ENCODE results near the gene CNTNAP5. TPM values are rescaled to one million over a fixed set of nuclear protein-coding genes. Genes with fewer than 3 reads are reported as not detected.

The CNTNAP5 gene
- under 1 TPM; 0.06 to 0.75 (median 0.12) TPM for polyA plus RNA-seq (ENCODE audit: insufficient read length in 4 of 4)

DNA sequence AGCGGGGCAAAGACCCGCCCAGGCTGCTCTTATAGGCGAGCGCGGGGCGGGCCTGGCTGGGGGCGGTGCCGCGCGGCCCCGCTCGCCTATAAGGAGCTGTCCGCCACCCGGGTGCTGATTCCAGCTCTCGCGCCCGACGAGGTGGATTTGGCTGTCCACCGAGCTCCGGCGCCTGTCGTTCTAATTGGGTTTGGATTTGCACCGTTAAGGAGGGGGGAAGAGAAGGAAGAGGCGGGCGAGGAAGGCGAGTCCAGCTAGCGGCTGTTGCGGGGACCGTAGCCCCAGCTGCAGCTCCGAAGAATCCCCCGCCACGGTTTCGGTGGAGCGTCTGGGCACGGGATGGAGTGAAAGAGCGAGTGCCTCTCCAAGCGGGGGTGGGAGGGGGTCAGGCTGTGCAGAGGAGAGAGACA, at the start of gene CNTNAP5:
TSS of gene CNTNAP5 (plus strand) at position 117 of the 410 bp plus-strand sequence. CDS start 364 bp downstream, outside the sequence.
- peak; percentile 36 to 66 (median 57) for DNase-seq (ENCODE audit: low read depth in 4 of 4, low spot score in 3 of 4)

- DNase-seq (ENCODE audit: low read depth in 4 of 4, low spot score in 3 of 4), result no peak
Observed at GRCh38 chr2:123976054-123976648, 48.9 kb upstream of the CNTNAP5 start.

DNA sequence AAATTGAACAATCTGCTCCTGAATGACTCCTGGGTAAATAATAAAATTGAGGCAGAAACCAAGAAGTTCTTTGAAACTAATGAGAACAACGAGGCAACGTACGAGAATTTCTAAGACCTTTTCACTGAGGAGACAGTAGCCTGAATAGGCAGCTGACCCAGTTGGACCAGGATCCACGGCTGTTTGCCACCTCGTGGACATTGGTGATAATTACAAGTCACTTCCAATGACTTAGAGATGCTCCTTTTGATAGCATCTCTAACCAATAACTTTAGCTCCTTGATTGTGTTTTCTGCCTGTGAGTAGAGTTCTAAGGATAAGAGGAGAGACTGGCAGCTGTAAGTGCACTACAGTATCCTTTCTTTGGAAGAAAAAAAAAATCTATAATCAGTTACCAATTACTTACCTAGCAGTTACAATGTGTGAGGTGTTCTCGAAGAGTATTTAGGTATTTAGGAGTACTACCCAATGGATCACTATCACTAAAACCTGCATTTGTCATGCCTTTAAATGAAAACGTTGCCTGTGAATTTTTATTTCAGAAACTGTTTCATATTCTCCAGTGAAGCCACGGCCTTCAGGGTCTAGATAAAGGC, 31.3 kb upstream of the CNTNAP5 start:
- DNase-seq (ENCODE audit: low read depth in 4 of 4, low spot score in 3 of 4), result peak in 1 of 4 donors; percentile 12

DNA sequence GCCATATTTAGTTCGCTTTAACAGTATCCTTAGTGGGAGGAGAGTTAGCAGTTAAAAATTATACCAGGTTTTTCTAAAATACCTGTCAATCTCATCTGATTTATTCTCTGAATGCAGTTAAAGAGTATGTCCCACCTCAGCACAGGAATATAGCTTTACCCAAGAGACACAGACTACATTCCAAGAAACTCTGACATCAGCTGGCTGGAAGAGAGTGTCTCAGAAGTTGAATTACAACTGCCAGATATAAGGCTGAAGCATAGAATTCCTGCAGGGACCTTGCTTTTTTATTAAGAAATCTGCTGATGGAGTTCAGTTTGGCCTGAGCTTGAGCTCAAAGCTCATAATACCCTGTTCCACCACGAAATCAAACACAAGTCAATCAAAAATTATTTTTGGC, 25.4 kb upstream of the CNTNAP5 start:
- no peak for DNase-seq (ENCODE audit: low read depth in 4 of 4, low spot score in 3 of 4)

- DNase-seq (ENCODE audit: low read depth in 4 of 4, low spot score in 3 of 4), result no peak
Observed at GRCh38 chr2:124001696-124002430, 23.2 kb upstream of the CNTNAP5 start.

DNA sequence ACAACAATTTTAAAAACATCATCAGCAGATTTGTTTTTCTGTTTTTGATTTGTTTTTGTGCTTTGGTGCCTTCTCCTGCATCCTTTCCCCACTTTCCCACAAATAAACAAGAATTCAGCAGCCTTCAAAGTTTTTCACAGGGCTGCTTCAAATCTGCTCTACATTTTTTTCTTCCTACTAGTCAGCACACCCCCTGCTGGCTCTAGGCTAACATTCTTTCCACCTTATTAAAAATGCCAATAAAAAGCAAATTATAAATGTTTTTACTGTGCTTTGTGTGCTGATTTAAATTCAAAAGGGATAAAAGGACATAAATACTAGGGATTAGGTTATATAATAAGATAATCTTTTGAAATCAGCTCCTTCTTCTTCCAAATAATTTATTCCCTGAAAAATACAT, 6.2 kb upstream of the CNTNAP5 start:
- DNase-seq (ENCODE audit: low read depth in 4 of 4, low spot score in 3 of 4), result no peak

DNA sequence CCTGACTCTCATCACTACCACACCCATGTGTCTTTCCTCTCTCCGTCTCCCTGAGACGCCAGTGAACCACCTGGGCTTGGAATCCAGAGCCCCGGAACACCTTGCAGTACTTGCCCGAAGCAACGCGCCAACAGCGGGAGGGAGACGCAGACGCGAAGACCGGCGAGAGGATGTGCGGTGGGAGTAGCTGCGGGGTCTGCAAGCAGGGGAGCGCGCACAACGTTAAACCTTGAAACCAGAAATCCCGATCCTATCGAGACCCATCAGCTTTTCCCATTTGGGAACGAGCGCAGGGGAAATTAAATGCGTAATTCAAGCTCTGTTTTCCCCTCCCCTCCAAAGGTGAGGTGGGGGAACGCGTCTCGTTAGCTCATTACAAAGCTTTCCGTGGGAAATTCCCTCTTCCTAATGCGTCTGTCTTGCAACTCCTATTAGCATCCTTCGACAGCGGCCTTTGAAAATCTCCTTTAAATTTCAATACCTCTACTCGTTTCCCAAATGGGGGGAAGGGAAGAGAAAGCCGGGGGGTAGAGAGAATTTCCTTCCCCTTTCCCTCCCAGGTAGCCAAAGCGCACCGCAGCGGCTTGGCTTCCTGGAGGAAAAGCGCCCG, 421 bp upstream of the CNTNAP5 start:
- no peak for DNase-seq (ENCODE audit: low read depth in 4 of 4, low spot score in 3 of 4)

GRCh38 chr2:124025891-124026434, 876 bp downstream of the CNTNAP5 start:
- DNase-seq (ENCODE audit: low read depth in 4 of 4, low spot score in 3 of 4), result no peak

- DNase-seq (ENCODE audit: low read depth in 4 of 4, low spot score in 3 of 4), result no peak
Observed at GRCh38 chr2:124026503-124026902, 1.4 kb downstream of the CNTNAP5 start.

DNA sequence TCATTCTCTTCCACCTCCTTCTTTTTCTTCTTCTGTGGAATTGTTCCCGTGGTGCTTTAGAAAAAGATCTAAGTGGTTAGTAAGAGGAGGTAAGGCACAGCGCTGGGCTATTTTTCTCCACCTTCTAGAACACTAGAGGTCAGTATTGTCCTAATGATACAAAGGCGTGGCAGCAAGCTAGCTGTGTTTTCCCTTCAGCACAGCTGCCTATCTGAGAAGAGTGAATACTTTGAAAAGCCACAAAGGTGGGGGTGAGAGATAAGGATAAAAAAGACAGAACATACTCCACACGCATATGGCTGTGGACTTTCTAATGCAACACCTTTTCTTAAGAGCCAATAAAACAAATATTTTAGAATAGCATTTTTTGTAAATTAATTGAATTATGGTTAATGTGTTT, 2.1 kb downstream of the CNTNAP5 start:
- DNase-seq (ENCODE audit: low read depth in 4 of 4, low spot score in 3 of 4), result peak in 2 of 4 donors; percentile 20 to 25

DNA sequence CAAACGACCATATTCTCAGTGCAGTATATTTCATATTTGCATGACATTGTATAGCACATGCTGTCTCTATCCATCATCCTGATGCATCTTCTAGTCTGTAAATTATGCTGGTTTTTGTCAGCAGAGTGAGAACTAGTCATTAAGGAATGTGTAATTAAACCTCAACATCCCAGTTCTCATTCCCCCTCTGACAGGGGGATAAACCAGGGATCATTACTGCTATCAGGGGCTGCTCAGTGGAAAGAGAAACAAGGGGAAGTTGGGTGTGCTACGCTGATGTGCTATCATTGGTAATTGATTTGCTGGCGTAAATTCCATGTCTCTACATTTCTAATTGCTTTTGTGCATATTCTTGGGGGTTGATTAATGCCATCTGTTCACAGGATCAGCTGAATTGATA, 7.7 kb downstream of the CNTNAP5 start:
- no peak for DNase-seq (ENCODE audit: low read depth in 4 of 4, low spot score in 3 of 4)

DNA sequence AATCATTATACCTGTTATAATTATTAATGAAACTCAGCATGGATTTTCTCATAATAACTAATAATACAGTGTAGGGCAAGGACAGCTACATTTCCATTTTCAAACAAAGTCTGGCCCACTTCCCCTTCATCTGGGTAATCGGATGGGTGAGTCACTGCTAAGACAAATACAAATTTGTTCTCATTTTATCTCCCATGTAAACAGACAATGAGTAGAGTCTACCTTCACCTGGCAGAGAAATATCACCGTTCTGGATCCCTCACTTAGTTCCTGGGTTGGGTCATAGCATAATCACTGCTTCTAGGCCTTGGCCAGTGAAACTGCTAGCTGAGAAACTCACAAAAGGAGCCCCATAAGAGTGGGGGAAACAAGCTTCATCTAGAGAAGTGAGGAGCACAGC, 9.2 kb downstream of the CNTNAP5 start:
- no peak for DNase-seq (ENCODE audit: low read depth in 4 of 4, low spot score in 3 of 4)

GRCh38 chr2:124035001-124035400, 9.9 kb downstream of the CNTNAP5 start:
- no peak for DNase-seq (ENCODE audit: low read depth in 4 of 4, low spot score in 3 of 4)

- no peak for DNase-seq (ENCODE audit: low read depth in 4 of 4, low spot score in 3 of 4)
Observed at GRCh38 chr2:124039032-124039431, 13.9 kb downstream of the CNTNAP5 start.

DNA sequence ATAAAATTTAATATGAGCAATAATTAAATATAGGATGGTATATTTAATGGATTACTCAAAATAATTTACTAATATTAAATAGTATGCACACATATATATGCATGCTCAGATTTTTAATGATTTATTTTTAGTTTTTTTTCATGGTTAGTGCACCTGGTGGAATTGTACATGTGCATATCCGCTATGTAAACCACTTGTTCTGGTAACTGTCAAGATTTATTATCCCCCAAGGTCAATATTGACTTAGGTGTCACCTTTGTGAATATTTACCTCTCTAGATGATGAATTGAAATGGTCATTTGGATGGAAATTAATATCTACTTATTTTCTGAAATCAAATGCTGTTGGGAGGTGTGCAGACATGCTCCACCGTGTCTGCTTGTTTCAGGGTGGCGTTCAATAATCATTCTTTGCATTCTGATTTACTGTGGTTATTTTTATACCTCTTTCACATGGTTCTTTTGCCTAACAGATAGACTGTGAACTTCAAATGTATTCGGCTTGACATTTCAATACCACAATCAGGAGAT, 14.7 kb downstream of the CNTNAP5 start:
- no peak for DNase-seq (ENCODE audit: low read depth in 4 of 4, low spot score in 3 of 4)

DNA sequence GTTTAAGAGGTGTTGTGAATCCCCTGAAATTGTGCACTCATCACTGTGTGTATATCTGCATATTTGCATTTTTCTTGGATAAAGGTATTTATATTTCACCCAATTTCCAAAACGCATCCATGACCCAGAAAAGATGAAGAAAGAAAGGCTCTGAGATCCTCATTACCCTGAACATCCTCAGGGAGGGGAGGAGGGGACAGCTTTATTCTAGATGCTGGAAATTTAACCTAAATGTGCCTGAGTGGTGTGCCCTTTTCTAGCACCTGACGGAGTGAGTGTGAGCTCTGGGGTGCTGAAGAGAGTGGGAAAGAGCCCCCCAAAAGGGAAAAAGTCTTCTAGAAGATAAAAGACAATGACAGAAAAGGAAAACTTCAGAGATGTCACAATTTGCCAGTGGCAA, 20.8 kb downstream of the CNTNAP5 start:
- DNase-seq (ENCODE audit: low read depth in 4 of 4, low spot score in 3 of 4), result no peak

DNA sequence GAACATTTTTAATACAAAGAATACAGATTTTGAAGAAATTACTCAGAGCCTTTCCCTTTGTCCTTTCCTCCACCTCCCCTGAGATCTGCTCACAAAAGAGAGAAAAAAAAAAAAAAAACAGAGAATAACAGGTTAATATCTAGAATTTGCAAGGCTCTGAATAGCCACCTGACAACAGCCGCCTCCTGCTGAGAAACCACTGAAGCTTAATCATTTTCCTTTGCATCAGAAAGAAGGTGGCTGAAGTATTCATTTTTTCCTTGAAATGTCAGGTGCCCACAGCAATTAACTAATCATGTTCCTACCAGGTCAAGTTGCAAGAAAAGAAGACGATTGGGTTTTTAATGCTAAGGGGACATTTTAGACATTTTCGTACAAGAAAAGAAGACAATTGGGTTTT, 21.2 kb downstream of the CNTNAP5 start:
- DNase-seq (ENCODE audit: low read depth in 4 of 4, low spot score in 3 of 4), result no peak

DNA sequence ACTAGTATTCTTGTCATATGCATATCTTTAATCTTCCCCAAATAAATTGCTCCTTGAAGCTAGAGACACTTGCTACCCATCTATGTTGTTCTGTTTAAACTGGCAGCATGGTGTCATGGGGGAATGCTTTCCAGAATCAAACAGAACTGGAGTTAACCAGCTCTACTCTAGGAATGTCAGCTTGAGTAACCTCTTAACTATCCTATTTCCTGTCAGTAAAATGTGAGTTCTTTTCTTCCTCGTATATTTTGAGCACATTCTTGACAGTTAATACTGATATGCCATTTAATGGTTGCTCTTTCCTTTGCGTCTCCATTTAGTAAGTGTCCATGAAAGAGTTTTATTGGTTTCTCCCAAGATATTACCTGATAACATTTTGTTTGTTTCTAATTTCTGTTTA, 23.0 kb downstream of the CNTNAP5 start:
- DNase-seq (ENCODE audit: low read depth in 4 of 4, low spot score in 3 of 4), result no peak

- no peak for DNase-seq (ENCODE audit: low read depth in 4 of 4, low spot score in 3 of 4)
Observed at GRCh38 chr2:124048664-124049063, 23.6 kb downstream of the CNTNAP5 start.

GRCh38 chr2:124049136-124049535, 24.0 kb downstream of the CNTNAP5 start:
- DNase-seq (ENCODE audit: low read depth in 4 of 4, low spot score in 3 of 4), result no peak

All from left renal pelvis (tissue), 4 donors.